Fibroblast of skin of right quadriceps (primary cell): ENCODE results near the gene IPPK.
"Not testable (repeated sequence)": the region's sequence is repeated elsewhere in the genome, so short reads cannot be mapped to it uniquely, and the experiment has no call there.

Experiments used
- DNase-seq: peaks from one replicate; pipeline ENCODE4 v3.0.0-alpha.2; 2013

Gene IPPK

GRCh38 chr9:92592537-92592936 is 77.4 kb downstream of the IPPK start:
- no peak for DNase-seq

GRCh38 chr9:92590377-92590776 is 79.6 kb downstream of the IPPK start:
- DNase-seq = peak; percentile 18

GRCh38 chr9:92589923-92590322 is 80.0 kb downstream of the IPPK start:
- DNase-seq = no peak

GRCh38 chr9:92576175-92576574 is 93.8 kb downstream of the IPPK start:
- DNase-seq = no peak

DNA sequence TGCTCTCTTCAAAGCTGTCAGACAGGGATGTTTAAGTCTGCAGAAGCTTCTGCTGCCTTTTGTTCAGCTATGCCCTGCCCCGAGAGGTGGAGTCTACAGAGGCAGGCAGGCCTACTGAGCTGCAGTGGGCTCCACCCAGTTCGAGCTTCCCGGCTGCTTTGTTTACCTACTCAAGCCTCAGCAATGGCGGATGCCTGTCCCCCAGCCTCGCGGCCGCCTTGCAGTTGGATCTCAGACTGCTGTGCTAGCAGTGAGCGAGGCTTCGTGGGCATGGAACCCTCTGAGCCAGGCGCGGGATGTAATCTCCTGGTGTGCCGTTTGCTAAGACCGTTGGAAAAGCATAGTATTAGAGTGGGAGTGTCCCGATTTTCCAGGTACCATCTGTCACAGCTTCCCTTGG is 96.3 kb downstream of the IPPK start:
- DNase-seq = not testable (repeated sequence)

- DNase-seq = not testable (repeated sequence)
These were observed 98.1 kb downstream of the IPPK start for GRCh38 chr9:92571871-92572270.

- DNase-seq = peak; percentile 37
These were observed 104.9 kb downstream of the IPPK start for GRCh38 chr9:92564982-92565381.

GRCh38 chr9:92564504-92564903 is 105.4 kb downstream of the IPPK start:
- peak; percentile 64 for DNase-seq
